Measurements from ENCODE around the gene CCM2. TPM values are rescaled to one million over a fixed set of nuclear protein-coding genes. Genes with fewer than 3 reads are reported as not detected.

CCM2 gene
- total and polyA plus RNA-seq, 2 of the 8 experiments (the other 6 are each of a cell fraction or from before 2014, with no cell fraction given): 31.6 to 41.2 TPM

- Histone ChIP-seq H3K9me3 (ENCODE audit: insufficient read depth in 2 of 2, low read depth in 1 of 2, low read length in 1 of 2) (no peaks in the 10 kb centered on the region), H3K18ac (ENCODE audit: extremely low read depth, low read length) (no peak overlapping the region), H3K23ac (ENCODE audit: insufficient read length) (no peak overlapping the region), H2BK15ac (ENCODE audit: low read length) (no peak overlapping the region), H2BK120ac (replicated peaks; ENCODE audit: low read depth, low read length) (no peak overlapping the region), H3K79me2 (ENCODE audit: control insufficient read depth in 1 of 2, insufficient read depth in 2 of 2, low read length in 2 of 2) (no peaks in the 10 kb centered on the region), H2AK5ac (ENCODE audit: low read depth, low read length) (no peak overlapping the region), H3K27ac (ENCODE audit: low read depth, low read length) (no peak overlapping the region), H4K91ac (replicated peaks; ENCODE audit: insufficient read length, low read length) (no peak overlapping the region), H2BK5ac (ENCODE audit: low read depth, low read length) (no peak overlapping the region), H3K79me1 (ENCODE audit: low read depth, low read length) (no peaks in the 10 kb centered on the region), H2BK20ac (ENCODE audit: low read length) (no peak overlapping the region), H3K9ac (replicated peaks in 1 of 4; ENCODE audit: extremely low read depth in 1 of 4, low read depth in 3 of 4, low read length in 3 of 4) (no peak overlapping the region), H3K14ac (ENCODE audit: insufficient read length) (no peak overlapping the region), H4K20me1 (replicated peaks in 1 of 2; ENCODE audit: control insufficient read depth in 1 of 2, insufficient read depth in 2 of 2, low read length in 2 of 2) (peaks cover 0 to 3% of the 10 kb centered on the region in 2 experiments), H3K4ac (replicated peaks; ENCODE audit: insufficient read length, low read depth, low read length) (no peak overlapping the region), H2AFZ (ENCODE audit: low read length) (no peak overlapping the region), H2BK12ac (ENCODE audit: low read depth, low read length) (no peak overlapping the region), H3K36me3 (ENCODE audit: control insufficient read depth in 2 of 4, insufficient read depth in 4 of 4, low read length in 3 of 4) (peaks cover 0 to 6% (median 2%) of the 10 kb centered on the region in 4 experiments; a peak in 4 of 8 replicates), H3K56ac (replicated peaks; ENCODE audit: insufficient read length, low read depth, low read length) (no peak overlapping the region), H4K8ac (ENCODE audit: extremely low read depth, insufficient read depth, low read length) (no peak overlapping the region; the same call in 1 of the 2 replicates), H3K4me1 (replicated peaks in 1 of 4; ENCODE audit: control insufficient read depth in 3 of 4, insufficient read depth in 4 of 4, low read length in 3 of 4) (no peaks in the 10 kb centered on the region; a peak in 1 of 7 replicates), H3K4me3 (ENCODE audit: extremely low read depth in 1 of 4, insufficient read depth in 2 of 4, low read depth in 3 of 4, low read length in 4 of 4) (no peak overlapping the region), H3K27me3 (replicated peaks in 1 of 4; ENCODE audit: control insufficient read depth in 3 of 4, extremely low read depth in 1 of 4, insufficient read depth in 3 of 4, low read length in 3 of 4) (no peaks in the 10 kb centered on the region), H3K23me2 (ENCODE audit: low read depth, low read length) (no peaks in the 10 kb centered on the region), H3K4me2 (ENCODE audit: insufficient read depth in 1 of 2, low read depth in 2 of 2, low read length in 2 of 2) (no peak overlapping the region), H4K5ac (ENCODE audit: insufficient read length, low read depth, low read length) (no peak overlapping the region)
- FAIRE-seq: no peak
- ChIA-PET CTCF (ENCODE audit: partially characterized antibody) (interaction anchor here (1.0 to 1.7 kb wide), 3 partner anchors 11 to 107 kb away, joined by 3 to 8 read pairs (median 7); no protein-coding TSS in a partner anchor), POLR2A (ENCODE audit: partially characterized antibody) (interaction anchor here (0.8 to 1.6 kb wide), 4 partner anchors 9 to 95 kb away, joined by 3 read pairs; partner anchors contain the start of gene NACAD)
- no peak for DNase-seq (ENCODE audit: low read depth in 1 of 2, low spot score in 2 of 2)
- 91% methylated on average over 15 of the region's 17 CpGs; no CpG with 5 or more reads in 1 of the 2 experiments for WGBS, 2 experiments (ENCODE audit: extremely low coverage in 1 of 2, insufficient coverage in 1 of 2, insufficient read length in 1 of 2, insufficient replicate concordance in 2 of 2, low coverage in 1 of 2, low lambda C conversion rate in 2 of 2, missing lambda C conversion rate in 1 of 2)
- TF ChIP-seq BACH1 (IDR thresholded peaks at IDR 0.05; ENCODE audit: low read length) (no peak), HDAC2 (IDR thresholded peaks at IDR 0.05; ENCODE audit: borderline replicate concordance in 1 of 2, low read depth in 2 of 2, low read length in 2 of 2) (no peak), SP2 (IDR thresholded peaks at IDR 0.05; ENCODE audit: low read length) (no peak), SP1 (IDR thresholded peaks at IDR 0.05; ENCODE audit: low read depth, low read length) (no peak), SRF (IDR thresholded peaks at IDR 0.05; ENCODE audit: low read depth, low read length) (no peak)
These were observed 80.4 kb downstream of the CCM2 start for GRCh38 chr7:45080265-45080957.

Data from H1 (cell line).